NB4 (cell line): ENCODE results near the gene FCMR.

Experiments used
- DNase-seq: peaks from one replicate; pipeline ENCODE4 v3.0.0; 2010; ENCODE audit warnings: low read depth
- H3K4me3 ChIP-seq: one replicate; pipeline ENCODE4 v1.5.1; 2011; ENCODE audit warnings: mild to moderate bottlenecking, low read depth, low read length, moderate library complexity
- CTCF ChIP-seq: IDR thresholded peaks from one replicate; pipeline ENCODE4 v1.5.1; 2012; ENCODE audit warnings: low read depth, low read length
- MAX ChIP-seq: IDR thresholded peaks from 2 replicates; pipeline ENCODE4 v1.6.1; 2011; ENCODE audit warnings: low read depth, low read length
- MYC ChIP-seq: IDR thresholded peaks from 2 replicates; pipeline ENCODE4 v1.6.1; 2011; ENCODE audit warnings: low read depth, low read length
- POLR2A ChIP-seq: IDR thresholded peaks from 2 replicates; pipeline ENCODE4 v1.6.1; 2011; ENCODE audit warnings: mild to moderate bottlenecking; ENCODE audit not compliant: insufficient read length; ENCODE audit errors: extremely low read depth

FCMR gene

GRCh38 chr1:206885341-206886060 lies 36.2 kb downstream of the FCMR start:
- no peak for TF ChIP-seq MAX
- no peak for TF ChIP-seq MYC
- H3K4me3 ChIP-seq: no peak overlapping the region
- no peak for DNase-seq

- TF ChIP-seq MYC (no peak), POLR2A (no peak), MAX (no peak), CTCF (no peak)
- DNase-seq: no peak
- no peak overlapping the region for H3K4me3 ChIP-seq
Observed at GRCh38 chr1:206883876-206884275, 37.9 kb downstream of the FCMR start.

GRCh38 chr1:206883160-206883559 lies 38.6 kb downstream of the FCMR start:
- H3K4me3 ChIP-seq: no peak overlapping the region
- no peak for TF ChIP-seq POLR2A
- no peak for TF ChIP-seq MAX
- TF ChIP-seq MYC: no peak
- no peak for TF ChIP-seq CTCF
- DNase-seq: no peak

- DNase-seq: no peak
- TF ChIP-seq MYC (no peak), CTCF (no peak), MAX (no peak), POLR2A (no peak)
- no peak overlapping the region for H3K4me3 ChIP-seq
Observed at GRCh38 chr1:206882555-206882954, 39.2 kb downstream of the FCMR start.

GRCh38 chr1:206880314-206880713 lies 41.4 kb downstream of the FCMR start:
- no peak for TF ChIP-seq MYC
- no peak for TF ChIP-seq MAX
- TF ChIP-seq CTCF: no peak
- no peak for TF ChIP-seq POLR2A
- H3K4me3 ChIP-seq: no peak overlapping the region
- no peak for DNase-seq

- H3K4me3 ChIP-seq: no peak overlapping the region
- peak; percentile 8 for DNase-seq
- no peak for TF ChIP-seq MYC
- TF ChIP-seq POLR2A: no peak
- TF ChIP-seq CTCF: peak; percentile 30
Observed at GRCh38 chr1:206878456-206878855, 43.3 kb downstream of the FCMR start.
